ENCODE results near the gene ANKFY1.

DNA sequence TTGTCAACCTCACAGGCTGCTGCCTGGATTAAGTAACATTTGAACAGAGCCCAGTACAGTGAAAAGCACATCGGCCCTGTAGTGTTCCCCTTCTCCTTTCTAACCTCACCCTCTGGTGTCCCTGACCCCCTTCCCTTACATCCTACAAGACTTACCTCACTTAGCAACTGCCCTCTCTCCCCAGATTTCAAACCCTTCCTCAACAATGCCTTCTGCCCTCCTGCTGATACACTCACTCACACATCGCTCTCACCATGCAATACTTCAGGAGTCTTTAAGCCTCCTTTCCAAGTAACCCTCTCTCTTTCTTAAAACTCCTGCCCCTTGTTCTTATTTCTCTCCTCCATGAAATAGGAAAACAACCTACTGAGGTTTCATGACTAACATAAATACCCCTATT, 138.8 kb downstream of the ANKFY1 start:
- TF ChIP-seq, protein P1, sequence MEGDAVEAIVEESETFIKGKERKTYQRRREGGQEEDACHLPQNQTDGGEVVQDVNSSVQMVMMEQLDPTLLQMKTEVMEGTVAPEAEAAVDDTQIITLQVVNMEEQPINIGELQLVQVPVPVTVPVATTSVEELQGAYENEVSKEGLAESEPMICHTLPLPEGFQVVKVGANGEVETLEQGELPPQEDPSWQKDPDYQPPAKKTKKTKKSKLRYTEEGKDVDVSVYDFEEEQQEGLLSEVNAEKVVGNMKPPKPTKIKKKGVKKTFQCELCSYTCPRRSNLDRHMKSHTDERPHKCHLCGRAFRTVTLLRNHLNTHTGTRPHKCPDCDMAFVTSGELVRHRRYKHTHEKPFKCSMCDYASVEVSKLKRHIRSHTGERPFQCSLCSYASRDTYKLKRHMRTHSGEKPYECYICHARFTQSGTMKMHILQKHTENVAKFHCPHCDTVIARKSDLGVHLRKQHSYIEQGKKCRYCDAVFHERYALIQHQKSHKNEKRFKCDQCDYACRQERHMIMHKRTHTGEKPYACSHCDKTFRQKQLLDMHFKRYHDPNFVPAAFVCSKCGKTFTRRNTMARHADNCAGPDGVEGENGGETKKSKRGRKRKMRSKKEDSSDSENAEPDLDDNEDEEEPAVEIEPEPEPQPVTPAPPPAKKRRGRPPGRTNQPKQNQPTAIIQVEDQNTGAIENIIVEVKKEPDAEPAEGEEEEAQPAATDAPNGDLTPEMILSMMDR (IDR thresholded peaks at IDR 0.05): no peak
- no peak for TF ChIP-seq EP300 (IDR thresholded peaks at IDR 0.05)
